NCI-H146 treated with DMSO at 0.1 percent for 48 hours (cell line): ENCODE data around the gene NFE2L1.

ENCODE experiments used
- DNase-seq: peaks from one replicate; lab custom pipeline; 2025; ENCODE audit not compliant: unreplicated experiment; lab: John Stamatoyannopoulos, UW

Gene NFE2L1

DNA sequence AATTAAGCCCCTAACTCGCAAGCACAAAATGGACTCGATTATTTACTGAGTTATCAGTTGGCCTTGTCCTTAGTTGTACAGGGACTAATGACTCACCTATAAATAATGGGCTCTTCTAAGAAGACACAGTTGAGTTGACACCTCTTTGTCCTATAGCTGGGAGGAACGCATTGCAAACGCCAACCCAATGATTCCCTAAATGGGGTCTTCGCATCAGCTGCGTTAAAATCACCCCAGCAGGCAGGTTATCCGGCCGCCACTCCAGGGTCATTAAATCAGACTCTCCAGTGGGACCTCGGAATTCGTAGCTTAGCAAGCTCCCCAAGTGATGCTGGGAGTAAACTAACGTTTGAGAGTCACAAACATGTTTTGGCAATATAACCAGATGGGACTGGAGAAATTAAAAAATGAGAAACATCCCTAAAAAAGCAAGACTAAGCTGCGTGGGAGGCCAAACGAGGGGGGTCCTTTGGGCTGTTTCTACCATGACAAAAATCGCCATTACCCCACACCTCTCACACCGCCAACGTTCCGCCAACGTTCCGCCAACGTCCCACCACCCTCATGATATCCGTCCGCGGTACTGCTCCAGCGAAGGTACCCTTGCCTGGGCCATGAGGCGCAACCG lies 932 bp upstream of the NFE2L1 start:
- peak; percentile 13 for DNase-seq

DNA sequence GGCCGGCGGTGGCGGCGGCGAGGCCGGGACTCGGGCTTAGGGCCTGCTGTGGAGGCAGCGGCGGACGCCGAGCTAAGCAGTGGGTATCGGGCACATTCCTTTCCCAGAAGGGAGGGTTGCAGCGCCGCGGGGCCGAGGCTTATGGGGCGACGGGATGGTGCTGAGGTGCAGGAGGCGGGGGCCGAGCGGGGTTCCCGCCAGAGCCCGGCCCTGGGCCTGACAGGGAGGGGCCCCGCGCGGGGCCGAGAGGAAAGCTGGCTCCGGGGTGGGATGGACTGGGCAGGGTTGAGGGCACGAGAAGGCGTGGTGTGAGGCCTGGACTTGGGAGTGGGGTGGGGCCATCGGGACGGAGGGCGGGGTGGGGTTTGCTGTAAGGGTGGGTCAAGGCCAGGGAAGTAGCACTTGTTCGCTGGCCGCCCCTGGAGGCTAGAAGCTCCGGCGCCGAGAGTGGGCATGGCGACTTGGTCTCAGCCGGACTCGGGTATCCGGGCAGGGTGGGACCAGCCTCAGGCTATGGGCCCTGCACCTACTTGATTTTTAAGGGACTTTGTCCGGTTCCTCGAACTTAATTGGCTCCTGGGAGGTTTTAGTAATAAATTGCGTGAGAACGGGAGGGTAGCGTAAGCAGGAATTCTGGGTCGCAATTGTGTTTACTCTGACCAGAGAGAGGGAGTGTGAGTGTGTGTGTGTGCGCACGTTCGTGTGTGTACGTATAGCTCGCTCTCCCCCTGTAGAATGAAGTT lies 396 bp downstream of the NFE2L1 start:
- peak; percentile 77 for DNase-seq

DNA sequence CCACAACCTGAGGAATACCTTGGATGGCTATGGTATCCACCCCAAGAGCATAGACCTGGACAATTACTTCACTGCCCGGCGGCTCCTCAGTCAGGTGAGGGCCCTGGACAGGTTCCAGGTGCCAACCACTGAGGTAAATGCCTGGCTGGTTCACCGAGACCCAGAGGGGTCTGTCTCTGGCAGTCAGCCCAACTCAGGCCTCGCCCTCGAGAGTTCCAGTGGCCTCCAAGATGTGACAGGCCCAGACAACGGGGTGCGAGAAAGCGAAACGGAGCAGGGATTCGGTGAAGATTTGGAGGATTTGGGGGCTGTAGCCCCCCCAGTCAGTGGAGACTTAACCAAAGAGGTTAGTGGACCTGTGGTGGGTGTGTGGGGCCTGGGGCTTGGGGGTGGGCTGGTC lies 3.1 kb downstream of the NFE2L1 start:
- no peak for DNase-seq

DNA sequence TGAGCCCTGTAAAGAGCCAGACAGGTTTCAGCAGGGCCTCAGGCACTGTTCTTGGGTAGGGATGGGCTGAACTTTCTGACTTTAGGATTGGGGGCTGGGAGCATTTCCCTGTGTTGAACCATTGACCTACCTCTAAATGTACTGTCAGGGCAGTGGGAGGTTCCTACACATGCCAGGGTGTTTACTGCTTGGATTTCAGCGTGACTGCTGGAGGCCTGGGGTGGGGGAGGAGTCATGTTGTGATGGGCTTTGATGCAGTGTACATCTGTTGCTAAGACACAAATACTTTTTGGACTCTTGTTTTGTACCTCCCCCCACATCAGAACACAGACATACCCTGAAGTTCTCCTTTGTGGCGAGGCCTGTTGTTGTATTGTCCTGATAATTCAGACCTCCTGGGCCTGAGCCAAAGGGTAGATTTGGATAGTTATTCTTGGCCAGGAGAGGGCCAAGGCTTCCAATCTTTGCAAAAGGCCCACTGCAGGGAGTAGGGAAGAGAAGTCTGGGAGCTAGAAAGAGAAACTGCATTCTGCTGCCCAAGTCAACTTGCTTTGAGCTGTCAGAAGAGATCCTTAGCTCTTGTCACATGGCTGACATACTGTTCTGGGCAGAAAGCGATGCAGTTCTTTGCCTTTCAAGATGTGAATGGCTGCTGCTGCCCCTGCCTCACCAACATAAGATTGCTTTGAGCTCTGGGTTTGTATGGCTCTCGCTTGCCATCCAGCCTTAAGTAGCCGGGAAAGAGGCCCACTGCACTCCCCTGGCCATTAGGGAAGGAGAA lies 3.7 kb downstream of the NFE2L1 start:
- DNase-seq: no peak

DNA sequence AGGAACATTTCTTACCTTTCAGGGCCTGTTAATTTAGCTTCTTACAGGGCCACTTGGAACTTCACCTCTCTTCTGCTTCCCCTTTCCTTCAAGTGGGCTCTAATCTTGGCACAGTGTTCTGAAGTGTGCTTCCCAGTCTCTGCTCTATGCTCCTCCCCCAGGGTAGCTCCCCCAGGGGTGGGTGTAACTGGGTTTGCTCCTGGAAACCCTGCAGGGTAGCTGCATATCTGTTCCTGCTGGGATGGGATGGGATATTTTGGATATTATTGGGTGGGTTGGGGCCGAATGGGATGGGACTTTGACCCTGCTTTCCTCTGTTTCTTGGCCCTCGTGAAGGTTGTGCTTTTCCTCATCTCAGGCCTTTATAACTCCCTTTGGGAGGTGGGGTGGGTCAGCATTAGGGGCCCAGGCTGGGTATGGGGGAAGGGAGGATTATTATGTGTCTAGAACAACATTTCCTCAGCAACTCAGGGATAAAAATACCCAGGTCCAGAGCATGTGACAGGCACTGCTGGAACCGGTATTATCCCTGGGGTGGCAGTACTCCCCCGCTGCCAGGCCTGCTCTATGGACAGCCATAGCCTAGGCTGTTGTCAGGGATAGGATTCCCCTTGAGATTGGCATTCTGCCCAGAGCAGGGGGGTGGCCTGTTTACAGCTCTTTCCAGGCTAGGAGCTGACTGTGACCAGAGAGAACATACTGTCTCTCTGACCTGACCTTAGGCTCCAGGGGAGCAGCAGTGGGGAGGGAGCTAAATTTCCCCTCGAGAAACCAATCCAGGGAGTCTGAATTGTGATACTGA lies 5.0 kb downstream of the NFE2L1 start:
- DNase-seq: no peak

DNA sequence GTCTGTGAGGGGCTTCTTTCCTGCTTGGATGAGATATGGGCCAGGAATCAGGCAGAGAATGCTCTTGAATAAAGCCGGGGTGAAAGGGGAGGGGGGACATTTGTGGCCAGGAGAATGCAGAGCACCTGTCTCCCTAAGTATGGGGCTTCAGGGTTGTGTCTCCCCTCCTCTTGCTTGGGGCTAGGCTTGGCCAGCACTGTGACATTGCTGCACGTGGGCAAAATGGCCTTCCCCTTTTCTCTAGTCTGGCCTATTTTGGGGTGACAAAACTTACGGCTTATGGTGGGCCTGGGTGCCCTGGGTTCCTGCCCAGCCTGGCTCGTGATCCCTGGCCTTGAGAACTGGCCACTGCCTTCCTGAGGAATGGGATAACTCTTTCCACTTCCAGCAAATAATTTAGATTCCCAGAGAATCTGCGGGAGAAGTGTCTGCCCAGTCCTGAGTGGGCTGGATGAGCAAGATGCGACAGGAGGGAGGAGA lies 5.6 kb downstream of the NFE2L1 start:
- DNase-seq: no peak

DNA sequence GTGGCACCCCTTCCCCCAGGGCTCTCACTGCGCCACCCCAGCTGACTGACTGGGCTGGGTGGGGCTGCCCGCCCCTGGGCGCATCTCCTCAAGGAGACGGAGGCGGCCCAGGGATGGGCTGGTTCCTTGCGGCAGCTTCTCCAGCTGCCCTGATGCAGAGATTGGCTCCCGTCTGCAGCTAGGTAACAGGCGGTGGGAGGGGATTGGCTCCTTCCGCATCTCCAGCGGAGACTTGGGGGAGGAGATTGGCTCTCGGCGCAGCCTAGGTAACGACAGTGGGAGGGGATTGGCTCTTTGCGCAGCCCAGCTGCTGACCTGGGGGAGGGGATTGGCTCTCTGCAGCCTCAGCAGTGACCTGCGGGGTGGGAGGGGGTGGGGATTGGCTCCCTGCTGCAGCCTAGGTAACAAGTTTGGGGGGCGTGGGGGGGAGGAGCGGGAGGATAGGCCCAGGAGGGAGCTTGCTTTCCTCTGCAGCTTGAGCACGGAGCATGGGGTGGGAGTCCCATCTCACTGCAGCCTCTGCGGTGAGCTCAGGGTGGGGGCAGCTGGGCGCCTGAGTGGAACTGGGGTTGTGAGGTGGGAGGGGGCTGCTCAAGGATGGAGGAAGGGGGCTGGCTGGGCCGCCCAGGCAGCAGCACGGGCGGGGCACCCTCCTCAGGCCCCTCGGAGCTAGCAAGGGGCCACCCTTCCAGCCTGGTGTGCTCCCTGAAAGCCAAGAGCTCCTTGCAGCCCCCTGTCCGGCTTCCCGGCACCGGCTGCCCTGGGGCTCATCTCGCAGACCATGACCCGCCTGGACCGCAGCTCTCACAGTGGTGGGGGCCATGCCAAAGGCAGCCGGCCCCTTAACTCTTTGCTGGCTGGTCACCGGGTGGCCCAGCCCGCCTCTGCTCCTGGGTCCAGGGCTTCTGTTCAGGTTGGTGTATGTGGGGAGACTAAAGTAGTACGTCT lies 6.4 kb downstream of the NFE2L1 start:
- DNase-seq: no peak

DNA sequence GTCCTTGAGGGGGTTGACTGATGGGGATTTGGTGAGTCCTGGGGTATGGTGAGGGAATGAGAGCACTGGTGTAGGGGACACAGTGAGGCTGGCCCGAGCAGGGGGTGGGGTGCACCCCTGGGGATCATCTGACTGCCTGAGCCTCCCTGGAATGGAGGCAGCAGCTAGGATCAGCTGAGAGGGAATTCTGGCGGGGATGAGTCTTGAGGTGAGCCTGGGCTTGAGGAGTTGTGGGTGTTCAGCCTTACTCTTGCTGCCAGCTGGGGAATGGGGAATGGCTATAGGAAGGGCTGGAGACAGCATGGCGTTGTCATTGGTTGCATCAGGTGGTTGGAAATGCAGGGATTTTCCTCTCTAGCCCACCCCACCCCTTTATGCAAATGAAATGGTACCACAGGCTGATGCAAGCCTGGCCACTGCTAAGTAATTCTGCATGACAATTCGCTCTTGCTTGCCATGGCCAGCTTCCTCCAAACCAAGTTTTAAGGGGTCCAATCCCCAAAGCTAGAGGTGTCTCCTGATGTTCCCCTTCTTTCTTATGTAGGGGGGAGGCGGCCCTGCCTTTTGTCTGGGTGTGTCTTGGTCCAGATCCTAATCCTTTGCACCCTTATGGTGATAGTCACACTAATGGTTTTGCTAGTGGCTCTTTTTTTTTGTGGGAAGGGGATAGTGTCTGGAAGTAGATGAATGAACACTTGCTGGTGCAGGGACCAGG lies 7.5 kb downstream of the NFE2L1 start:
- DNase-seq: no peak

DNA sequence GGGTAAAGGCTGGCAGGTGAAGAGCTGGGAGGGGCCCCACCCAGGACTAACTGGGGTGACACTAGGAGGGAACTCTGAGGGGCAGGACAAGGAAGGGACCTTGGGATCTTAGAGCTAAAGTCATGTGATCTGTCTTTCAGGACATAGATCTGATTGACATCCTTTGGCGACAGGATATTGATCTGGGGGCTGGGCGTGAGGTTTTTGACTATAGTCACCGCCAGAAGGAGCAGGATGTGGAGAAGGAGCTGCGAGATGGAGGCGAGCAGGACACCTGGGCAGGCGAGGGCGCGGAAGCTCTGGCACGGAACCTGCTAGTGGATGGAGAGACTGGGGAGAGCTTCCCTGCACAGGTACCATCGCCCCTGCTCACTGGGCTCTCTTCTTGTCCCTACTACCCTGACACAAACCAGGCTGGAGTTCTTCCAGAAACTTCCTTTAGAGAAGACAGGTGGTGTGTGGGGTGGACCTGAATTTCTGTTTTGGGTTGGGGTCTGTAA lies 8.1 kb downstream of the NFE2L1 start:
- DNase-seq: no peak

DNA sequence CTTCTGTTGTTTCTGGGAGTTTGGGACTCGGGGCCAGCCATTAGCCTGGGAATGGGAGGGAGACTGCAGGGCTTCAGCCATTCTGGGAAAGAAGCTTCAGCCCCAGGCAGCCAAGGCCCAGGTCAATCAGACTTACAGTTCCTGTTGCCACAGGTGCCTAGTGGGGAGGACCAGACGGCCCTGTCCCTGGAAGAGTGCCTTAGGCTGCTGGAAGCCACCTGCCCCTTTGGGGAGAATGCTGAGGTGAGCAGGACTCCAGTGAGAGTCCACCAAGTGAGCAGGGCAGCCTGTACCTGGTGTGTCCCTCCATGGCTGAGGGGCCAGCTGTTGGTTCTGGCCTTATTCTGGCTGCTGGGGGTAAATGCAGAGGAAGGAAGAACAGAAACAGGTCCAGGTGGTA lies 8.7 kb downstream of the NFE2L1 start:
- no peak for DNase-seq

DNA sequence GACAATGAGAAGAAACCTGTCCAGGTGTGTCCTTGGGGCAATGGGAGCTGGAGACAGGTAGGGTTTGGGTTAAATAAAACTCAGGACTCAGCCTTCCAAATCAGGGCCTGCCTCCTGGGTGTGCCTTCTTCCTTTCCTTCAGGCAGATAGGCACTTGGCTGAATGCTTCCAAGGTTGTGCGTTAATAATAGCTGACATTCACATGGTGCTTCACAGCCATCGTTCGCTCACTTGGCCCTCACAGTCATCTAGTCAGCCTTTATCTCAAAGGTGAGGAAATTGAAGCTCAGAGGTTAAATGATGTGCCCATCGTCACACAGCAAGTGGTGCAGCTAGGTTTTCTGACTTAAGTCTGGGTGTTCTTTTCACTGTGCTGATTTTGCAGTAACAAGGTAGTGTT lies 9.5 kb downstream of the NFE2L1 start:
- no peak for DNase-seq

DNA sequence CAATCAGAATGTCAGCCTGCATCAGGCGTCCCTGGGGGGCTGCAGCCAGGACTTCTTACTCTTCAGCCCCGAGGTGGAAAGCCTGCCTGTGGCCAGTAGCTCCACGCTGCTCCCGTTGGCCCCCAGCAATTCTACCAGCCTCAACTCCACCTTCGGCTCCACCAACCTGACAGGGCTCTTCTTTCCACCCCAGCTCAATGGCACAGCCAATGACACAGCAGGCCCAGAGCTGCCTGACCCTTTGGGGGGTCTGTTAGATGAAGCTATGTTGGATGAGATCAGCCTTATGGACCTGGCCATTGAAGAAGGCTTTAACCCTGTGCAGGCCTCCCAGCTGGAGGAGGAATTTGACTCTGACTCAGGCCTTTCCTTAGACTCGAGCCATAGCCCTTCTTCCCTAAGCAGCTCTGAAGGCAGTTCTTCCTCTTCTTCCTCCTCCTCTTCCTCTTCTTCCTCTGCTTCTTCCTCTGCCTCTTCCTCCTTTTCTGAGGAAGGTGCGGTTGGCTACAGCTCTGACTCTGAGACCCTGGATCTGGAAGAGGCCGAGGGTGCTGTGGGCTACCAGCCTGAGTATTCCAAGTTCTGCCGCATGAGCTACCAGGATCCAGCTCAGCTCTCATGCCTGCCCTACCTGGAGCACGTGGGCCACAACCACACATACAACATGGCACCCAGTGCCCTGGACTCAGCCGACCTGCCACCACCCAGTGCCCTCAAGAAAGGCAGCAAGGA lies 10.4 kb downstream of the NFE2L1 start:
- DNase-seq: no peak

DNA sequence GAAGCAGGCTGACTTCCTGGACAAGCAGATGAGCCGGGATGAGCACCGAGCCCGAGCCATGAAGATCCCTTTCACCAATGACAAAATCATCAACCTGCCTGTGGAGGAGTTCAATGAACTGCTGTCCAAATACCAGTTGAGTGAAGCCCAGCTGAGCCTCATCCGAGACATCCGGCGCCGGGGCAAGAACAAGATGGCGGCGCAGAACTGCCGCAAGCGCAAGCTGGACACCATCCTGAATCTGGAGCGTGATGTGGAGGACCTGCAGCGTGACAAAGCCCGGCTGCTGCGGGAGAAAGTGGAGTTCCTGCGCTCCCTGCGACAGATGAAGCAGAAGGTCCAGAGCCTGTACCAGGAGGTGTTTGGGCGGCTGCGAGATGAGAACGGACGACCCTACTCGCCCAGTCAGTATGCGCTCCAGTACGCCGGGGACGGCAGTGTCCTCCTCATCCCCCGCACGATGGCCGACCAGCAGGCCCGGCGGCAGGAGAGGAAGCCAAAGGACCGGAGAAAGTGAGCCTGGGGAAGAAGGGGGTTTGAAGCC lies 11.0 kb downstream of the NFE2L1 start:
- DNase-seq: no peak

DNA sequence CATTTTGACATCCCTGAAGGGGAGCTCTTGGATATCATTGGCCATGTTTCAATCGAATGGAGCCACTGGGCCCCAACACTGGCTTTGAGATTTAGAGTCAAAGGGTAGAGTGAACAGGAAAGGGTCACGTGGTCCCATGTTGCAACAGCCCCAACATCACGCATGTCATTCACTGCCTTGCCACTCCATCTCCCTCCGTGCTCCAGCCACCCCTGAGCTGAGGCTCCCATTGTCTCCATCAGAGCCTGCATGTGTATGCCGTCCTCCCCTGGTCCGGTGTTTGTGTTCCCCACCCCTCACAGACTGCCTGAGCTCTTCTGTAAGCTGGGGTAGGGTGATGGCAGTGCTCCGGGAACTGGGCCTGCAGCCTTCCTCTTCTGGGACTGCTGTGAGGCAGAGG lies 12.1 kb downstream of the NFE2L1 start:
- no peak for DNase-seq

DNA sequence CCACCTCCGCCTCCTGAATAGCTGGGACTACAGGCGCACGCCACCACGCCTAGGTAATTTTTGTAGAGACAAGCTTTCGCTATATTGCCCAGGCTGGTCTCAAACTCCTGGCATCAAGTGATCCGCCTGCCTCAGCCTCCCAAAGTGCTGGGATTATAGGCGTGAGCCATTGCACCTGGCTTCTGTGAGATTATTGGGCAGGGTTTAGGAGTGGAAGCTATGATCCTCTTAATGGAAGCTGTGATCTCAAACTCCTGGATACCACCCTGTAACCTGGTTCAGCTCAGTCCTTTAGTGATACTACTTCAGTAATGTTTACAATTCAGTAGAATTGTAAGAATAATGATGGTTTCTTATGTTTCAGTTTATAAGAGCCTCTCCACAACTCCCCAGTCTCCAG lies 14.1 kb downstream of the NFE2L1 start:
- no peak for DNase-seq

DNA sequence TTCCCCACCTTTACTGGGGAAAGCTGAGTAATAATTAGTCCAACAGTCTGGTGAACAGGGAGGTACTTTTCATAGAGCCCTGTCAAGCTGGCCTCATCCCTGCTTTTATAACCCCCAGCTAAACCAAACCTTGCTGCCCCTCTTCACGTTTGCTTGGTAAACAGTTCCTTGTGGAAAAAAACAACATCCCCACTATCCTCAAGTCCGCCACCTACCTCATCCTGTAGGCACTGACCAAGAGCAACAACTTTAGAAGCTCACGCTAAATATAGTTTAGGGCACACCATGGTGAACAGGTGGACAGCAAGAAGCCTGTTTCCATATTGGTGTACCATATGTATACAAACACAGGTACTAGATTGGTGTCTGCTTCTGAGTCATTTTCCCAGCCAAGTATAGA lies 16.5 kb downstream of the NFE2L1 start:
- DNase-seq: no peak

DNA sequence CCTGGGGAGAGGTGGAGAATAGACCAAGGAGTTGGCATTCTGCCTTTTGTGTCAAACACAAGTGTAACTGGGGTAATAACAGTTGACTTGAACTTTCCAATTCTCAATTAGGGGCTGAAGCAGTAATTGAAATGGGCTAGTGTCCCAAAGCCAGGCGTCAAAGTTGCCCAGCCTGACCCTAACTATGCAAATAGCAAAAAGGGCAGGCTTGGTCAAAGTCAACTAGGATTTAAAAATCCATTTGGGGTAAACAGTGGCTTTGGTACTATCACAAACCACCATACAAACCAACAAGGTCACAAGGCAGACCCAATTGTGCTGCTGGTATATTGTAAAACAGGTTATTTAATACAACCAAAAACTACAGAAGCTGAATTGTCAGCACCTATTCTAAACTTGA lies 18.0 kb downstream of the NFE2L1 start:
- no peak for DNase-seq

DNA sequence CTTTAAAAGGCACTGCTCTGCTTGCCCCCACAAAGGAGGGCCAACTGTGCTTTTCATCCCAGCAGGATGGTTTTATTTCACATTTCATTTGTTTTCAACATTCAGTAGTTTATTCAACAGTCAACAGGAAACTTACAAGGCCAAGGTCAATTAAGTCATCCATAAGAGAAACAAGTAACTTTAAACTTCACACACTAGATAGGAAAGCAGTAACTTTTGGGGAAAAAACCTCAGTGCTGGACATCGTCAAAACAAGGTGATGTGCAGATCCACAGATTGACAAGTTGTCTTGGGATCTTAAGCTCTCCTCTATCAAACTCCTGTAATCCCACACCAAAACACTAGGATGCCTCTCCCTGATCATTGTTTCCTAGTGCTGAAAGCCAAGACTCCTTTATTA lies 18.5 kb downstream of the NFE2L1 start:
- no peak for DNase-seq
